GM12878 (cell line): ENCODE data around the gene PPHLN1.

Source experiments
- EP300 ChIP-seq, 2 experiments: fragments of 150-350 bp in 1 of 2; IDR thresholded peaks; 2 replicates each; pipeline ENCODE4 v1.6.1; 2011 to 2012; ENCODE audit warnings: low read depth in 2 of 2, low read length in 2 of 2, borderline replicate concordance in 1 of 2, improper control_type of control experiment in 1 of 2, inconsistent platforms in 1 of 2; ENCODE audit not compliant: control insufficient read depth in 1 of 2
- POLR2A ChIP-seq: IDR thresholded peaks from 2 replicates; pipeline ENCODE4 v1.6.1; 2011; ENCODE audit warnings: low read depth, mild to moderate bottlenecking, low read length
- TARDBP ChIP-seq: IDR thresholded peaks from 2 replicates; pipeline ENCODE4 v1.6.1; 2016; ENCODE audit warnings: borderline replicate concordance
- ZBTB40 ChIP-seq: fragments of 450-650 bp; IDR thresholded peaks from 2 replicates; pipeline ENCODE4 v1.6.1; 2016; ENCODE audit warnings: mild to moderate bottlenecking, moderate library complexity, borderline replicate concordance

- no peak for TF ChIP-seq POLR2A
- TF ChIP-seq TARDBP, result no peak
- TF ChIP-seq EP300 (IDR thresholded peaks at IDR 0.05; ENCODE audit: borderline replicate concordance in 1 of 2, control insufficient read depth in 1 of 2, low read depth in 2 of 2, low read length in 2 of 2), result no peak
- no peak for TF ChIP-seq ZBTB40
These were observed 68.5 kb downstream of the PPHLN1 start for GRCh38 chr12:42394429-42394828.
